Smooth muscle cell of bladder (primary cell): ENCODE measurements around the gene OPRPN. TPM values are rescaled to one million over a fixed set of nuclear protein-coding genes. Genes with fewer than 3 reads are reported as not detected.

ENCODE experiments used
- total RNA-seq: library from RNA; depleted of rRNA; stranded (reverse); fragments of >200 nt; gene quantifications from 2 replicates; pipeline ENCODE4 v1.2.3, GENCODE V29; 2014

Gene OPRPN, protein sequence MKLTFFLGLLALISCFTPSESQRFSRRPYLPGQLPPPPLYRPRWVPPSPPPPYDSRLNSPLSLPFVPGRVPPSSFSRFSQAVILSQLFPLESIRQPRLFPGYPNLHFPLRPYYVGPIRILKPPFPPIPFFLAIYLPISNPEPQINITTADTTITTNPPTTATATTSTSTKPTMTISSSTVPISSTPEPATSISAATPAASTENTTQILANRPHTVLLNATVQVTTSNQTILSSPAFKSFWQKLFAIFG
- not detected in 2 replicates for total RNA-seq

GRCh38 chr4:70397580-70397979, at the start of gene OPRPN:
Gene OPRPN (plus strand): TSS chr4:70397940. CDS start chr4:70399286, 1,346 bp downstream.

GRCh38 chr4:70360460-70360859, 37.3 kb upstream of the OPRPN start, which contains the start of gene SMR3A:
Gene SMR3A (plus strand): TSS chr4:70360760. CDS start chr4:70362116, 1,356 bp downstream.

DNA sequence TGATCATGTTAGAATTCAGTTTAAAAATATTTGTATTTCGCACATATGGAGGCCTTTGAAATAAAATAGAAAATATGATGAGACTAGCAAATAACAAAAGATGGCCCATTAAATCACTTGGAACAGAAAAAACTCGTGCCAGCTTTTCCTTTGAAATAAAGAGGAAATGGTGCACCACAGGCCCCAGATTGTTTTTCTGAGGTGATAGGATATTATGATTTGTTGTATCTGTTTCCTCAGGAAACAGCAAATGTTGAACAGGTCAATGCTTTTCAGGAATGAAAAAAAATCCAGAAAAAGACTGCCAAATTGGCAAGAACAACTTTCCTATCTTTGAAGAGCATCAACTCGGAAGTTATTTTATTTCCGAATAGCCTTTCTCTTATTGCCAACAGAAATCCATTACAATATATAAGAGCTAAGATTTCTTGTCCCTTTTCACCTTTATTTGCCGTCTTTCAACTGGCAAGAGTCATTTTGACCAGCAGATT, 15.0 kb upstream of the OPRPN start, which contains the start of gene SMR3B:
SMR3B (plus strand) TSS at position 441 of the 491 bp plus-strand sequence. CDS start 1,380 bp downstream, outside the sequence.

Other genes with a start within 250 kb of the OPRPN start
- gene PRR27, start 243.7 kb upstream of the OPRPN start, total RNA-seq = not detected in 2 replicates
- not detected in 2 replicates for gene ODAM, start 202.2 kb upstream of the OPRPN start, total RNA-seq
- gene FDCSP, start 171.8 kb upstream of the OPRPN start, total RNA-seq = not detected in 2 replicates
- not detected in 2 replicates for gene CSN3, start 155.3 kb upstream of the OPRPN start, total RNA-seq
- gene CABS1, start 63.0 kb upstream of the OPRPN start, total RNA-seq = not detected in 2 replicates
- not detected in 2 replicates for gene SMR3A, start 37.2 kb upstream of the OPRPN start, total RNA-seq
- gene SMR3B, start 14.8 kb upstream of the OPRPN start, total RNA-seq = not detected in 2 replicates
- gene MUC7, start 74.3 kb downstream of the OPRPN start, total RNA-seq = not detected in 2 replicates
- gene AMTN, start 120.6 kb downstream of the OPRPN start, total RNA-seq = not detected in 2 replicates
- not detected in 2 replicates for gene AMBN, start 194.3 kb downstream of the OPRPN start, total RNA-seq
- not detected in 2 replicates for gene ENAM, start 230.8 kb downstream of the OPRPN start, total RNA-seq